Neural cell (in vitro differentiated cells): ENCODE results near the gene PRELID2. TPM values are rescaled to one million over a fixed set of nuclear protein-coding genes. Genes with fewer than 3 reads are reported as not detected.

ENCODE experiments used
- H2AFZ ChIP-seq: fragments of 200-600, 300-800 bp; sonication (generic), shearing (Covaris generic); 2 replicates; pipeline ENCODE4 v1.6.0; 2014; ENCODE audit warnings: low read depth, mild to moderate bottlenecking, antibody characterized with exemption, low read length, moderate library complexity
- H3F3A ChIP-seq: fragments of 200-600 bp; shearing (Covaris generic); 2 replicates; pipeline ENCODE4 v1.6.1; 2016; ENCODE audit warnings: mild to moderate bottlenecking, moderate library complexity, mixed read lengths, antibody characterized with exemption, low read length; ENCODE audit not compliant: insufficient read depth, poor library complexity, severe bottlenecking
- H3K27ac ChIP-seq: fragments of 200-600, 300-800 bp; sonication (generic), shearing (Covaris generic); 2 replicates; pipeline ENCODE4 v1.5.1; 2014; ENCODE audit warnings: mild to moderate bottlenecking, low read length, moderate library complexity
- H3K27me3 ChIP-seq: fragments of 300-800, 200-600 bp; sonication (generic), shearing (Covaris generic); 2 replicates; pipeline ENCODE4 v1.6.0; 2014; ENCODE audit warnings: mild to moderate bottlenecking, low read depth, low read length, moderate library complexity; ENCODE audit not compliant: insufficient read depth
- H3K36me3 ChIP-seq: fragments of 300-800, 200-600 bp; sonication (generic), shearing (Covaris generic); 2 replicates; pipeline ENCODE4 v1.5.1; 2014; ENCODE audit warnings: mild to moderate bottlenecking, antibody characterized with exemption, low read length, moderate library complexity; ENCODE audit not compliant: insufficient read depth
- H3K4me2 ChIP-seq: fragments of 300-800, 200-600 bp; sonication (generic), shearing (Covaris generic); 2 replicates; pipeline ENCODE4 v1.6.0; 2014; ENCODE audit warnings: mild to moderate bottlenecking, low read length
- H3K4me3 ChIP-seq: fragments of 300-800, 200-600 bp; sonication (generic), shearing (Covaris generic); 2 replicates; pipeline ENCODE4 v1.5.1; 2014; ENCODE audit warnings: mild to moderate bottlenecking, low read length, moderate library complexity
- H3K79me2 ChIP-seq: fragments of 200-600 bp; shearing (Covaris generic); replicated peaks from 2 replicates; pipeline ENCODE4 v1.6.0; 2014; ENCODE audit warnings: mild to moderate bottlenecking, low read length, moderate library complexity; ENCODE audit not compliant: insufficient read depth
- H3K9ac ChIP-seq: fragments of 300-800, 200-600 bp; sonication (generic), shearing (Covaris generic); 2 replicates; pipeline ENCODE4 v1.6.1; 2016; ENCODE audit warnings: mild to moderate bottlenecking, low read length, mixed read lengths
- H3K9me2 ChIP-seq: fragments of 200-600 bp; shearing (Covaris generic); 2 replicates; pipeline ENCODE4 v1.6.1; 2016; ENCODE audit warnings: mild to moderate bottlenecking, low read length, mixed read lengths; ENCODE audit not compliant: insufficient read depth
- H3K9me3 ChIP-seq: fragments of 200-600, 300-800 bp; sonication (generic), shearing (Covaris generic); 2 replicates; pipeline ENCODE4 v1.6.1; 2016; ENCODE audit warnings: mild to moderate bottlenecking, mixed run types, low read length, moderate library complexity, mixed read lengths
- H4K20me1 ChIP-seq: fragments of 200-600 bp; shearing (Covaris generic); 2 replicates; pipeline ENCODE4 v1.6.1; 2016; ENCODE audit warnings: mild to moderate bottlenecking, mixed run types; ENCODE audit not compliant: insufficient read depth
- CTCF ChIP-seq: fragments of 450-650 bp; IDR thresholded peaks from 2 replicates; pipeline ENCODE4 v1.5.1; 2014; ENCODE audit warnings: antibody characterized with exemption, mild to moderate bottlenecking, moderate library complexity; ENCODE audit not compliant: poor library complexity, severe bottlenecking
- EP300 ChIP-seq: fragments of 450-650 bp; conservative IDR thresholded peaks from 2 replicates; pipeline ENCODE4 v1.6.1; 2014; ENCODE audit warnings: antibody characterized with exemption, mild to moderate bottlenecking, moderate library complexity; ENCODE audit not compliant: poor library complexity, severe bottlenecking
- EZH2 ChIP-seq: fragments of 200-600, 300-800 bp; shearing (Covaris generic), sonication (generic); IDR thresholded peaks from 2 replicates; pipeline ENCODE4 v1.6.1; 2014; ENCODE audit warnings: antibody characterized with exemption, low read length, borderline replicate concordance, mild to moderate bottlenecking; ENCODE audit not compliant: insufficient read depth, poor library complexity, severe bottlenecking
- MXI1 ChIP-seq: fragments of 450-650 bp; conservative IDR thresholded peaks from 2 replicates; pipeline ENCODE4 v1.6.1; 2014; ENCODE audit warnings: antibody characterized with exemption, mild to moderate bottlenecking; ENCODE audit not compliant: poor library complexity, severe bottlenecking
- POLR2AphosphoS5 ChIP-seq: IDR thresholded peaks from 2 replicates; pipeline ENCODE4 v1.6.1; 2012
- RAD21 ChIP-seq: fragments of 450-650 bp; conservative IDR thresholded peaks from 2 replicates; pipeline ENCODE4 v1.6.1; 2014; ENCODE audit warnings: antibody characterized with exemption, mild to moderate bottlenecking, moderate library complexity
- SMC3 ChIP-seq: fragments of 450-650 bp; conservative IDR thresholded peaks from 2 replicates; pipeline ENCODE4 v1.6.1; 2014; ENCODE audit warnings: antibody characterized with exemption, mild to moderate bottlenecking, moderate library complexity; ENCODE audit not compliant: poor library complexity
- TAF1 ChIP-seq: IDR thresholded peaks from 2 replicates; pipeline ENCODE4 v1.6.1; 2012; ENCODE audit warnings: low read depth
- polyA plus RNA-seq: library from polyadenylated mRNA; depleted of rRNA; stranded (reverse); fragments of >200 nt; gene quantifications from 2 replicates; pipeline ENCODE4 v1.2.3, GENCODE V29; 2014
- TF ChIP-seq, protein P1 (sequence below): IDR thresholded peaks from 2 replicates; pipeline ENCODE4 v1.6.1; 2012; ENCODE audit warnings: borderline replicate concordance

The PRELID2 gene
- polyA plus RNA-seq, 1 donor from 2014 or later = not detected

GRCh38 chr5:145764325-145764724 is 70.8 kb downstream of the PRELID2 start:
- Histone ChIP-seq H3K4me2 (no peak overlapping the region), H3K9me3 (no peaks in the 10 kb centered on the region), H3K79me2 (no peaks in the 10 kb centered on the region), H3K36me3 (no peaks in the 10 kb centered on the region), H3K4me3 (no peak overlapping the region), H4K20me1 (no peaks in the 10 kb centered on the region), H3F3A (no peaks in the 10 kb centered on the region), H2AFZ (no peak overlapping the region), H3K9ac (no peak overlapping the region), H3K27me3 (no peaks in the 10 kb centered on the region), H3K27ac (no peak overlapping the region), H3K9me2 (no peaks in the 10 kb centered on the region)
- TF ChIP-seq CTCF (no peak), MXI1 (no peak), SMC3 (no peak), POLR2AphosphoS5 (no peak), EZH2 (no peak), RAD21 (no peak), TAF1 (no peak), EP300 (no peak)
- TF ChIP-seq, protein P1, sequence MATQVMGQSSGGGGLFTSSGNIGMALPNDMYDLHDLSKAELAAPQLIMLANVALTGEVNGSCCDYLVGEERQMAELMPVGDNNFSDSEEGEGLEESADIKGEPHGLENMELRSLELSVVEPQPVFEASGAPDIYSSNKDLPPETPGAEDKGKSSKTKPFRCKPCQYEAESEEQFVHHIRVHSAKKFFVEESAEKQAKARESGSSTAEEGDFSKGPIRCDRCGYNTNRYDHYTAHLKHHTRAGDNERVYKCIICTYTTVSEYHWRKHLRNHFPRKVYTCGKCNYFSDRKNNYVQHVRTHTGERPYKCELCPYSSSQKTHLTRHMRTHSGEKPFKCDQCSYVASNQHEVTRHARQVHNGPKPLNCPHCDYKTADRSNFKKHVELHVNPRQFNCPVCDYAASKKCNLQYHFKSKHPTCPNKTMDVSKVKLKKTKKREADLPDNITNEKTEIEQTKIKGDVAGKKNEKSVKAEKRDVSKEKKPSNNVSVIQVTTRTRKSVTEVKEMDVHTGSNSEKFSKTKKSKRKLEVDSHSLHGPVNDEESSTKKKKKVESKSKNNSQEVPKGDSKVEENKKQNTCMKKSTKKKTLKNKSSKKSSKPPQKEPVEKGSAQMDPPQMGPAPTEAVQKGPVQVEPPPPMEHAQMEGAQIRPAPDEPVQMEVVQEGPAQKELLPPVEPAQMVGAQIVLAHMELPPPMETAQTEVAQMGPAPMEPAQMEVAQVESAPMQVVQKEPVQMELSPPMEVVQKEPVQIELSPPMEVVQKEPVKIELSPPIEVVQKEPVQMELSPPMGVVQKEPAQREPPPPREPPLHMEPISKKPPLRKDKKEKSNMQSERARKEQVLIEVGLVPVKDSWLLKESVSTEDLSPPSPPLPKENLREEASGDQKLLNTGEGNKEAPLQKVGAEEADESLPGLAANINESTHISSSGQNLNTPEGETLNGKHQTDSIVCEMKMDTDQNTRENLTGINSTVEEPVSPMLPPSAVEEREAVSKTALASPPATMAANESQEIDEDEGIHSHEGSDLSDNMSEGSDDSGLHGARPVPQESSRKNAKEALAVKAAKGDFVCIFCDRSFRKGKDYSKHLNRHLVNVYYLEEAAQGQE = no peak

GRCh38 chr5:145762833-145763232 is 72.3 kb downstream of the PRELID2 start:
- Histone ChIP-seq H3K4me2 (no peak overlapping the region), H3K9me2 (no peaks in the 10 kb centered on the region), H3K79me2 (no peaks in the 10 kb centered on the region), H3K27me3 (no peaks in the 10 kb centered on the region), H3K27ac (no peak overlapping the region), H3K4me3 (no peak overlapping the region), H3F3A (no peaks in the 10 kb centered on the region), H3K9ac (no peak overlapping the region), H2AFZ (no peak overlapping the region), H4K20me1 (no peaks in the 10 kb centered on the region), H3K36me3 (no peaks in the 10 kb centered on the region), H3K9me3 (no peaks in the 10 kb centered on the region)
- TF ChIP-seq TAF1 (no peak), EZH2 (no peak), POLR2AphosphoS5 (no peak), RAD21 (no peak), CTCF (no peak), MXI1 (no peak)
- TF ChIP-seq, protein P1 = no peak
